HL-60 (cell line): ENCODE results near the gene EPHB2.
A peak's percentile ranks its signal among the peaks of the same experiment; 100 is the strongest.

Experiments
- DNase-seq, 2 experiments: peaks; one replicate each; pipeline ENCODE4 v3.0.0-alpha.2; 2010 to 2020; ENCODE audit warnings: low read depth in 1 of 2, low spot score in 1 of 2
- H3K27ac ChIP-seq: fragments of 250-450 bp; sonication (Bioruptor Pico); replicated peaks from 2 replicates; pipeline ENCODE4 v1.5.1; 2020; ENCODE audit warnings: mild to moderate bottlenecking, moderate library complexity
- H3K27me3 ChIP-seq: fragments of 250-450 bp; sonication (Bioruptor Pico); 2 replicates; pipeline ENCODE4 v1.5.1; 2021; ENCODE audit warnings: mild to moderate bottlenecking, moderate library complexity; ENCODE audit not compliant: insufficient read depth, poor library complexity, severe bottlenecking
- H3K4me3 ChIP-seq: replicated peaks from 2 replicates; pipeline ENCODE4 v1.5.1; 2011; ENCODE audit warnings: mild to moderate bottlenecking, control low read depth, low read length; ENCODE audit not compliant: insufficient read depth
- GABPA ChIP-seq: IDR thresholded peaks from 2 replicates; pipeline ENCODE4 v1.6.1; 2012; ENCODE audit warnings: low read depth
- POLR2AphosphoS5 ChIP-seq: IDR thresholded peaks from 2 replicates; pipeline ENCODE4 v1.6.1; 2012; ENCODE audit warnings: low read depth
- SPI1 ChIP-seq: IDR thresholded peaks from 2 replicates; pipeline ENCODE4 v1.6.1; 2012; ENCODE audit warnings: low read depth, mild to moderate bottlenecking, borderline replicate concordance
- TF ChIP-seq, protein P1 (sequence below): IDR thresholded peaks from 2 replicates; pipeline ENCODE4 v1.6.1; 2012; ENCODE audit warnings: low read depth; ENCODE audit not compliant: insufficient replicate concordance
- TF ChIP-seq, protein P2 (sequence below): IDR thresholded peaks from one replicate; pipeline ENCODE4 v1.5.1; 2011; ENCODE audit warnings: low read length, control low read depth, inconsistent platforms; ENCODE audit not compliant: insufficient read depth

The EPHB2 gene

DNA sequence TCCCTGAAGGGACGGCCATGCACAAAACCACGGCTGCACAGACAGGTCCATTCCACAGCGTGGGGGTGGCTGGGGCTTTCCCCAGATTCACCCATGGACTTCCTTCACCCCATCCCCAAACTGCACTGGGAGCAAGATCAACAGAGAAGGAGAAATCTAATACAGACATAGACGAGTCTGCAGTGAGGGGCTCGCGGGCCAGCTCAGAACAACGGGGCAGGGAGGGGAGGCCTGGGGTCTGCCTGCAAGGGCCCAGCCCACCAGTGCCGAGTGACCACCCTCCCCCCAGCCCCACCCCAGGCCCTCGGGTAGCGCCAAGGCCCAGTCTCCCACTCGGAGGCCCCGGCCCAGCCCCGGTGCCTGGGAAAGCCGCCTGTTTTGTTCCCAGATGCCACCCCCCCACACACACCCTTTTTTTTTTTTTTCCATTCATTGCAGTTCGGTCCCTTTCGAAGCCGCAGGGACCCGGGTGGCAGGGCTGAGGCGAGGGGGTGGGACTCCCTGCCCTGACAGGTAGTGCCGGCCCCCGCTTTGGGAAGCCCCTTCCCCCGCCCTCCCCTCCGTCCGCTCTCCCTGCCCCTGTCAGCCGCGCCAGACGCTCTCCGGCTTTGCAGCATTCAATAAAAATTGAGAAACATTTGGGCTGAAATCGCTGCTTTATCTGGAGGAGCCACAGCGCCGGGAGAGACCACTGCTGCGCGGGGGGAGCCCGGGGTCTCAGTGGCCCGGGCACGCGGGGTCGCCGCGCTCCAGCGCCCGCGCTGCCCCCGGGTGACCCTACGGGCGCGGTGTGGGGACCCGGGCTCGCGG, 543 bp upstream of the EPHB2 start:
- Histone ChIP-seq H3K4me3 (peak overlapping the region; percentile 32), H3K27me3 (peaks cover 39% of the 10 kb centered on the region), H3K27ac (no peak overlapping the region)
- TF ChIP-seq, protein P1, sequence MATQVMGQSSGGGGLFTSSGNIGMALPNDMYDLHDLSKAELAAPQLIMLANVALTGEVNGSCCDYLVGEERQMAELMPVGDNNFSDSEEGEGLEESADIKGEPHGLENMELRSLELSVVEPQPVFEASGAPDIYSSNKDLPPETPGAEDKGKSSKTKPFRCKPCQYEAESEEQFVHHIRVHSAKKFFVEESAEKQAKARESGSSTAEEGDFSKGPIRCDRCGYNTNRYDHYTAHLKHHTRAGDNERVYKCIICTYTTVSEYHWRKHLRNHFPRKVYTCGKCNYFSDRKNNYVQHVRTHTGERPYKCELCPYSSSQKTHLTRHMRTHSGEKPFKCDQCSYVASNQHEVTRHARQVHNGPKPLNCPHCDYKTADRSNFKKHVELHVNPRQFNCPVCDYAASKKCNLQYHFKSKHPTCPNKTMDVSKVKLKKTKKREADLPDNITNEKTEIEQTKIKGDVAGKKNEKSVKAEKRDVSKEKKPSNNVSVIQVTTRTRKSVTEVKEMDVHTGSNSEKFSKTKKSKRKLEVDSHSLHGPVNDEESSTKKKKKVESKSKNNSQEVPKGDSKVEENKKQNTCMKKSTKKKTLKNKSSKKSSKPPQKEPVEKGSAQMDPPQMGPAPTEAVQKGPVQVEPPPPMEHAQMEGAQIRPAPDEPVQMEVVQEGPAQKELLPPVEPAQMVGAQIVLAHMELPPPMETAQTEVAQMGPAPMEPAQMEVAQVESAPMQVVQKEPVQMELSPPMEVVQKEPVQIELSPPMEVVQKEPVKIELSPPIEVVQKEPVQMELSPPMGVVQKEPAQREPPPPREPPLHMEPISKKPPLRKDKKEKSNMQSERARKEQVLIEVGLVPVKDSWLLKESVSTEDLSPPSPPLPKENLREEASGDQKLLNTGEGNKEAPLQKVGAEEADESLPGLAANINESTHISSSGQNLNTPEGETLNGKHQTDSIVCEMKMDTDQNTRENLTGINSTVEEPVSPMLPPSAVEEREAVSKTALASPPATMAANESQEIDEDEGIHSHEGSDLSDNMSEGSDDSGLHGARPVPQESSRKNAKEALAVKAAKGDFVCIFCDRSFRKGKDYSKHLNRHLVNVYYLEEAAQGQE: no peak
- TF ChIP-seq SPI1 (no peak), GABPA (no peak), POLR2AphosphoS5 (no peak)
- TF ChIP-seq, protein P2, sequence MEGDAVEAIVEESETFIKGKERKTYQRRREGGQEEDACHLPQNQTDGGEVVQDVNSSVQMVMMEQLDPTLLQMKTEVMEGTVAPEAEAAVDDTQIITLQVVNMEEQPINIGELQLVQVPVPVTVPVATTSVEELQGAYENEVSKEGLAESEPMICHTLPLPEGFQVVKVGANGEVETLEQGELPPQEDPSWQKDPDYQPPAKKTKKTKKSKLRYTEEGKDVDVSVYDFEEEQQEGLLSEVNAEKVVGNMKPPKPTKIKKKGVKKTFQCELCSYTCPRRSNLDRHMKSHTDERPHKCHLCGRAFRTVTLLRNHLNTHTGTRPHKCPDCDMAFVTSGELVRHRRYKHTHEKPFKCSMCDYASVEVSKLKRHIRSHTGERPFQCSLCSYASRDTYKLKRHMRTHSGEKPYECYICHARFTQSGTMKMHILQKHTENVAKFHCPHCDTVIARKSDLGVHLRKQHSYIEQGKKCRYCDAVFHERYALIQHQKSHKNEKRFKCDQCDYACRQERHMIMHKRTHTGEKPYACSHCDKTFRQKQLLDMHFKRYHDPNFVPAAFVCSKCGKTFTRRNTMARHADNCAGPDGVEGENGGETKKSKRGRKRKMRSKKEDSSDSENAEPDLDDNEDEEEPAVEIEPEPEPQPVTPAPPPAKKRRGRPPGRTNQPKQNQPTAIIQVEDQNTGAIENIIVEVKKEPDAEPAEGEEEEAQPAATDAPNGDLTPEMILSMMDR: no peak
- DNase-seq: peak; percentile 42 to 49

DNA sequence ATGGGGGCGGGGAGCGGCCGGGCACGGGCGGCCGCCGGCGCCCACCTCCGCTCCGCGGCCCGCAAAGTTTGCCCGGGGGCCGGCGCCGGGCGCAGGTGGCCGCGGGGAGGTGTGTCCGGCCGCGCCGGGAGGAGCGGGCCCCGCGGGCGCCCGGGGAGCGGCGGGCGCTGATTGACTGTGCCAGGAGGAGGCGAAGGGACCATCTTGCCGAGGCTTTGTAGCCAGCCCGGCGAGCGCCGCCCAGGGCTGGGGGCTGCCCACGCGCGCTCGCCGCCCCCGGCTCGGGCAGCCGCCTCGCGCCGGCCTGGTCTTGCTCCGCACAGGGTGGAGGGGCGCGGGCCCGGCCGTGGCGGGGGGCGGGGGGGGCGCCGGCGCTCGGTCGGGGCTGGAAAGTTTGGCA, 432 bp downstream of the EPHB2 start:
- no peak overlapping the region for H3K27ac ChIP-seq
- peaks cover 39% of the 10 kb centered on the region for H3K27me3 ChIP-seq
- no peak overlapping the region for H3K4me3 ChIP-seq
- TF ChIP-seq, protein P2: no peak
- TF ChIP-seq SPI1 (no peak), GABPA (no peak), POLR2AphosphoS5 (no peak)
- TF ChIP-seq, protein P1: no peak
- DNase-seq: no peak

DNA sequence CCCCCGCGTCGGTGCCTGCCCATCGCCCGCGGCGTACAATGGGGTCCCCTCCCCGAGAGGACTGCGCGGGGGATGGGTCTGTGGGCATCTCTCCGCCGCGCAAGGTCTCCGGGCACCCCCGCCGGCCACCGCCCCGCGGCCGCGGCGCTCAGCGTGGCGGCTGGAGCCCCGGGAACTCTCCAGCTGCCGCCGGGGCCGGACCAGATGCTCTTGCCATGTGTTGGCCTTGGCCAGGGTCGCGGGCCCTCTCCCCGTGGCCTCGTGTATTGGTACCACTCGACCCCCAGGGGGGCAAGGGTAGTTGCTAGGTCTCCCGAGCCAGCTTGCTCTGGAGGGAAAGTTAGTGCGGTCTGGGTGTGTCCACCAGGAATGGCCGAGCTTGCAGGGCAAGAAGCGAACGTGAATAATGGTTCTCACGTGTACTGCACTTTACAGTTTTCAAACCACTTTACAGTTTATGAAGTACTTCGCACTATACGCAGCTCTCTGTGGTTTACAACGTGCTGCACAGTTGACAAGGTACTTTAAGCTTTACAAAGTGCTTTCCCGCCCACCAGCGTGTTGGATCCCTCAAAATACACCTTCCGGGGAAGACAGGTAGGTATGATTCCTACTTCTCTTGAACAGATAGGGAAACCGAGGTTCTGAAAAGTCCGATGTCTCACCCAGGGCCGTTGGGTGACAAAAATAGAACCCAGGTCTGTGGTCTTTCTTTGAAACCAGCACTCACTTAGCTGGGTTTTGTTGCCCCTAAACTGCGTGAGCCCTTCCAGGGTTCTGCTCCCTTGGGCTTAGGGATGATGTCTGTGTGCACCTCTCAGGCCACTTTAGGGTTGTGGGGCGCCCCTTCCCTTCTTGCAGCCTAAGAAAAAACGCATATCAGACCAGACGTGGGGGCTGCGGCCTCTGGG, 1.2 kb downstream of the EPHB2 start:
- TF ChIP-seq, protein P2: no peak
- TF ChIP-seq SPI1 (no peak), POLR2AphosphoS5 (no peak), GABPA (no peak)
- TF ChIP-seq, protein P1: no peak
- Histone ChIP-seq H3K27me3 (peaks cover 39% of the 10 kb centered on the region), H3K4me3 (no peak overlapping the region; the same call in 1 of the 2 replicates), H3K27ac (no peak overlapping the region)
- no peak for DNase-seq
